ENCODE measurements around the gene AGAP3. TPM values are rescaled to one million over a fixed set of nuclear protein-coding genes. Genes with fewer than 3 reads are reported as not detected.
"Not testable (repeated sequence)": the region's sequence is repeated elsewhere in the genome, so short reads cannot be mapped to it uniquely, and the experiment has no call there.

The AGAP3 gene
- total and polyA plus RNA-seq, 12 donors: 40.2 to 93.4 (median 50.3) TPM

DNA sequence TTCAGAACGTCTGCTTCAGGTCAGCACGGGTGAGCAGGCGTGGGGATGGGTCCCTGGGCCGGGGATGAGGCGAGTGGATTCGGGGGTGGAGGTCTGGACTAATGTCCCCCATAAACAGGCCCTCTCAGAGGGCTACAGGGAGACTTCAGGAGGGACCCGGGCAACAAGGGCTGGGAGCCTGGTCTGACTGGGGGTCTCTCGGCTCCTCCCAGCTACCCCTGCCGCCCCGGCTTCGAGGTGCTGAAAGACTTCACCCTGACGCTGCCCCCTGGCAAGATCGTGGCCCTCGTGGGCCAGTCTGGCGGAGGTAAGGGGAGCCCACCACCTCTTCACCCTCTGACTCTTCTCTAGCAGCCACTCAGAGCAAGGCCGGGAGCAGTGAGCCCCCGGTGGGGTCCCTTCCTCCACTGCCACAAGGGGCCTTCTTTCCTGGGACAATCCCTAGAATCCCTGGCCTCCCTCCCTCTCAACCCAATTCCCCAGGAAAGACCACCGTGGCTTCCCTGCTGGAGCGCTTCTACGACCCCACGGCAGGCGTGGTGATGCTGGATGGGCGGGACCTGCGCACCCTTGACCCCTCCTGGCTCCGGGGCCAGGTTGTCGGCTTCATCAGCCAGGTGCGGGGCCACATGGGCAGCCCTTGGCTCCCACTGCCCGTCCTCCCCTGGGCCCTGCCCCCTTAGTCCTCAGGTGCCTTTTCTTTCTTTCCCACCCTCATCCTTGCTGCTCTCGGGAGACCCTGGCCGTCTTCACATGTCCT is 45.5 kb upstream of the AGAP3 start:
- no peaks in the 10 kb centered on the region for H3K27me3 ChIP-seq
- H3K4me3 ChIP-seq: no peak overlapping the region
- intact Hi-C loops (cut with DNase I): loop anchor here in 1 of 10 donors (10.0 kb wide), 1 partner anchor 64 kb away; no protein-coding TSS in a partner anchor
- H3K9me3 ChIP-seq: no peaks in the 10 kb centered on the region
- DNase-seq (no peak), ATAC-seq (no peak)
- peaks cover 0 to 63% (median 9%) of the 10 kb centered on the region in 9 donors for H3K36me3 ChIP-seq
- TF ChIP-seq, protein P1, sequence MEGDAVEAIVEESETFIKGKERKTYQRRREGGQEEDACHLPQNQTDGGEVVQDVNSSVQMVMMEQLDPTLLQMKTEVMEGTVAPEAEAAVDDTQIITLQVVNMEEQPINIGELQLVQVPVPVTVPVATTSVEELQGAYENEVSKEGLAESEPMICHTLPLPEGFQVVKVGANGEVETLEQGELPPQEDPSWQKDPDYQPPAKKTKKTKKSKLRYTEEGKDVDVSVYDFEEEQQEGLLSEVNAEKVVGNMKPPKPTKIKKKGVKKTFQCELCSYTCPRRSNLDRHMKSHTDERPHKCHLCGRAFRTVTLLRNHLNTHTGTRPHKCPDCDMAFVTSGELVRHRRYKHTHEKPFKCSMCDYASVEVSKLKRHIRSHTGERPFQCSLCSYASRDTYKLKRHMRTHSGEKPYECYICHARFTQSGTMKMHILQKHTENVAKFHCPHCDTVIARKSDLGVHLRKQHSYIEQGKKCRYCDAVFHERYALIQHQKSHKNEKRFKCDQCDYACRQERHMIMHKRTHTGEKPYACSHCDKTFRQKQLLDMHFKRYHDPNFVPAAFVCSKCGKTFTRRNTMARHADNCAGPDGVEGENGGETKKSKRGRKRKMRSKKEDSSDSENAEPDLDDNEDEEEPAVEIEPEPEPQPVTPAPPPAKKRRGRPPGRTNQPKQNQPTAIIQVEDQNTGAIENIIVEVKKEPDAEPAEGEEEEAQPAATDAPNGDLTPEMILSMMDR (IDR thresholded peaks at IDR 0.05): no peak
- peaks cover 10 to 22% (median 16%) of the 10 kb centered on the region in 9 donors for H3K4me1 ChIP-seq
- no peak overlapping the region for H3K27ac ChIP-seq
- WGBS, 2 donors: 93 to 94% methylated on average over 28 to 30 of the region's 30 CpGs

DNA sequence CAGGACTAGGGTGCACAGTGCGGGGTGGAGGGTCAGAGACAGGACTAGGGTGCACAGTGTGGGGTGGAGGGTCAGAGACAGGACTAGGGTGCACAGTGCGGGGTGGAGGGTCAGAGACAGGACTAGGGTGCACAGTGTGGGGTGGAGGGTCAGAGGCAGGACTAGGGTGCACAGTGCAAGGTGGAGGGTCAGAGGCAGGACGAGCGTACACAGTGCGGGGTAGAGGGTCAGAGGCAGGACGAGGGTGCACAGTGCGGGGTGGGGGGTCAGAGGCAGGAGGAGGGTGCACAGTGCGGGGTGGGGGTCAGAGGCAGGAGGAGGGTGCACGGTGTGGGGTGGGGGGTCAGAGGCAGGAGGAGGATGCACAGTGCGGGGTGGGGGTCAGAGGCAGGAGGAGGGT is 42.8 kb upstream of the AGAP3 start:
- not testable (repeated sequence) for ATAC-seq, H3K27me3 ChIP-seq, H3K9me3 ChIP-seq, H3K27ac ChIP-seq, H3K4me3 ChIP-seq, DNase-seq
- Histone ChIP-seq H3K36me3 (peaks cover 0 to 52% (median 0%) of the 10 kb centered on the region in 9 donors), H3K4me1 (peaks cover 12 to 25% (median 18%) of the 10 kb centered on the region in 9 donors)
- intact Hi-C loops (cut with DNase I): loop anchor here in 1 of 10 donors (10.0 kb wide), 1 partner anchor 61 kb away; no protein-coding TSS in a partner anchor
- WGBS, 2 donors: 87 to 89% methylated on average over 10 of the region's 10 CpGs

DNA sequence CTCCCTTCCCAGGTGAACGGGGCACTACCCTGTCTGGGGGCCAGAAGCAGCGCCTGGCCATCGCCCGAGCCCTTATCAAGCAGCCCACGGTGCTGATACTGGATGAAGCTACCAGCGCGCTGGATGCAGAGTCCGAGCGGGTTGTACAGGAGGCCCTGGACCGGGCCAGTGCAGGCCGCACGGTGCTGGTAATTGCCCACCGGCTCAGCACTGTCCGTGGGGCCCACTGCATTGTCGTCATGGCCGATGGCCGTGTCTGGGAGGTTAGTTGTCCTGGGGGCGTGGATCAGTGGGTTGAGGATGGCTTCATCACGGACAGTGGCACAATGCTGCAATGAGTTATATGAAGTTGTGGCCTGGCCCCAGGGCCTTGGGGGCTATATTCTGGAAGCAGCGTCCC is 42.3 kb upstream of the AGAP3 start:
- ATAC-seq: no peak
- DNase-seq: no peak
- no peak overlapping the region for H3K27ac ChIP-seq

DNA sequence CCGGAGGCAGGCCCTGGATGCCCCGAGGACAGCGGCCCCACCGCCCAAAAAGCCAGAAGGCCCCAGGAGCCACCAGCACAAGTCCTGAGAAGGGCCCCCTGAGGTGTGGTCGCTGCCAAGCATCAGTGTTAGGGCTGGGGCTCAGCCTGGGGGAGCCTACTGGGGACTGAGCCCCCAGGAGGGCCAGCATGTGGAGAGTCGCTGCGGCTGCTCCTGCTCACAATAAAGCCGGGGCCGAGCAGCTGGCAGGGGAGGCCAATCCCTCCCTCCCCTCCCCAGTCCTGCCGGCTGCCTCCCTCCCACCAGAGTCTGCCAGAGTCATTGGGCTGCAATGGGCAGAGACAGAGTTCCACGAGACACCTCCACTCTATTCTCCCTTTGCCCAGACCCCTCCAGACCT is 41.0 kb upstream of the AGAP3 start:
- Histone ChIP-seq H3K9me3 (no peaks in the 10 kb centered on the region), H3K4me3 (no peak overlapping the region), H3K27me3 (peaks cover 0 to 5% (median 0%) of the 10 kb centered on the region in 7 donors), H3K36me3 (peaks cover 0 to 52% (median 0%) of the 10 kb centered on the region in 9 donors), H3K4me1 (peaks cover 0 to 7% (median 1%) of the 10 kb centered on the region in 9 donors), H3K27ac (no peak overlapping the region)
- intact Hi-C loops (cut with DNase I): loop anchor here in 1 of 10 donors (10.0 kb wide), 1 partner anchor 60 kb away; no protein-coding TSS in a partner anchor
- 85 to 88% methylated on average over 11 of the region's 11 CpGs for WGBS, 2 donors
- ATAC-seq: no peak
- TF ChIP-seq, protein P1 (IDR thresholded peaks at IDR 0.05): no peak
- DNase-seq: no peak

More for the DNA sequence above, 42.3 kb upstream of the AGAP3 start:
- TF ChIP-seq, protein P1 (IDR thresholded peaks at IDR 0.05): no peak
- H3K9me3 ChIP-seq: no peaks in the 10 kb centered on the region
- H3K36me3 ChIP-seq: peaks cover 0 to 52% (median 0%) of the 10 kb centered on the region in 9 donors
- intact Hi-C loops (cut with DNase I): loop anchor here in 1 of 10 donors (10.0 kb wide), 1 partner anchor 61 kb away; no protein-coding TSS in a partner anchor
- H3K4me1 ChIP-seq: peaks cover 6 to 20% (median 13%) of the 10 kb centered on the region in 9 donors
- H3K4me3 ChIP-seq: no peak overlapping the region
- WGBS, 2 donors: 94 to 95% methylated on average over 20 of the region's 20 CpGs
- H3K27me3 ChIP-seq: no peaks in the 10 kb centered on the region

Measured in heart right ventricle (tissue), 16 donors.